Measurements from ENCODE around the gene CTPS1. TPM values are rescaled to one million over a fixed set of nuclear protein-coding genes. Genes with fewer than 3 reads are reported as not detected.

Gene CTPS1
- polyA plus RNA-seq, 1 donor from 2014 or later: 76.1 TPM

DNA sequence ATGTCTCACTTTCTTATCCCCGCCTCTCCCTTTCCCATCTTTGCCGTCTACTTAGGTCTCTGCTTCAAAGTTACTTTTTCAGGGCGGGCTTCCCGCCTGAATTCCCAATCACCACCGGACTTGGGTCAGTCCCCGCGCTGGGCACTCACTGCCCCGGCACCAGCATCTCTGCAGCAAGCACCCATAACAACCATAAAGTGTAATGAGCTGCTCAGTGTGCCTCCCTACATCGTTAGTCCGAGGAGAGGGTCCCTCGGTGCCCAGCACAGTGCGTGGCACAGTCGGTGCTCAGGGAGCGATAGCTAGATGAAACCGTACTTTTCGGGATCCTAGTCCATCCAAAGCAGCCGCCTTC is 633 bp upstream of the CTPS1 start:
- H3K36me3 ChIP-seq (ENCODE audit: insufficient read depth, low read length): no peaks in the 10 kb centered on the region
- H3K4me2 ChIP-seq (ENCODE audit: low read length): no peak overlapping the region
- peak overlapping the region; percentile 83 for H3K9ac ChIP-seq (ENCODE audit: low read length)
- no peaks in the 10 kb centered on the region for H4K20me1 ChIP-seq (ENCODE audit: insufficient read depth)
- TF ChIP-seq TAF1 (IDR thresholded peaks at IDR 0.05; ENCODE audit: low read depth): no peak
- peaks cover 29% of the 10 kb centered on the region for H3K79me2 ChIP-seq (replicated peaks; ENCODE audit: insufficient read depth, low read length)
- H3K9me3 ChIP-seq (ENCODE audit: low read length): no peaks in the 10 kb centered on the region
- H3F3A ChIP-seq (ENCODE audit: insufficient read depth, low read length, poor library complexity, severe bottlenecking): peaks cover 6% of the 10 kb centered on the region
- H3K27me3 ChIP-seq (ENCODE audit: insufficient read depth, low read depth, low read length): no peaks in the 10 kb centered on the region
- peak overlapping the region; percentile 88 for H3K4me3 ChIP-seq (ENCODE audit: low read length)
- no peaks in the 10 kb centered on the region for H3K9me2 ChIP-seq (ENCODE audit: insufficient read depth, low read length)
- peak overlapping the region; percentile 85 for H3K27ac ChIP-seq (ENCODE audit: low read length)
- H2AFZ ChIP-seq (ENCODE audit: low read depth, low read length): peak overlapping the region; percentile 94

DNA sequence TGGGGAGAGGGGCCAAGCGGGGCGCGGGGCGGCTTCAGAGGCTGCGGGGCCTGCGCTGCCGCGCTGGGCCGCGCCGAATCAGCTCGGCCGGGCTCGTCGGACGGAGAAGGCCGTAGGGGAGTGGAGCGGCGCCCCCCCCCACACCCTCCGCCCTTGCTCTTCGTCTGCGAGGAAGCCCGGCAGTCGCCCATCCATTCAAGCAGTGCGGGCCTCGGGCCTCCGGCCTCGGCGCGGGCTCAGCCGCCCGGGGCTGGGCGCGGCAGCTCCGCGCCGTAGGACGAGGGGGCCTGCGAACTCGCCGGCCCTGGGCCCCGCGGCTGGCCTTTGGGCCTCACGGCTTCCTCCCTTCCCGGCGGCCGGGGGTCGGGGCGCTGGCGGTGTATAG is 564 bp downstream of the CTPS1 start:
- Histone ChIP-seq H3K9ac (ENCODE audit: low read length) (peak overlapping the region; percentile 83), H3K9me2 (ENCODE audit: insufficient read depth, low read length) (no peaks in the 10 kb centered on the region), H3K79me2 (replicated peaks; ENCODE audit: insufficient read depth, low read length) (peaks cover 29% of the 10 kb centered on the region), H3K4me2 (ENCODE audit: low read length) (no peak overlapping the region), H3F3A (ENCODE audit: insufficient read depth, low read length, poor library complexity, severe bottlenecking) (peaks cover 6% of the 10 kb centered on the region), H3K9me3 (ENCODE audit: low read length) (no peaks in the 10 kb centered on the region), H3K4me3 (ENCODE audit: low read length) (peak overlapping the region; percentile 88), H2AFZ (ENCODE audit: low read depth, low read length) (peak overlapping the region; percentile 71), H3K27me3 (ENCODE audit: insufficient read depth, low read depth, low read length) (no peaks in the 10 kb centered on the region), H3K36me3 (ENCODE audit: insufficient read depth, low read length) (peaks cover 4% of the 10 kb centered on the region), H3K27ac (ENCODE audit: low read length) (peak overlapping the region; percentile 85), H4K20me1 (ENCODE audit: insufficient read depth) (no peaks in the 10 kb centered on the region)
- TF ChIP-seq, protein P1, sequence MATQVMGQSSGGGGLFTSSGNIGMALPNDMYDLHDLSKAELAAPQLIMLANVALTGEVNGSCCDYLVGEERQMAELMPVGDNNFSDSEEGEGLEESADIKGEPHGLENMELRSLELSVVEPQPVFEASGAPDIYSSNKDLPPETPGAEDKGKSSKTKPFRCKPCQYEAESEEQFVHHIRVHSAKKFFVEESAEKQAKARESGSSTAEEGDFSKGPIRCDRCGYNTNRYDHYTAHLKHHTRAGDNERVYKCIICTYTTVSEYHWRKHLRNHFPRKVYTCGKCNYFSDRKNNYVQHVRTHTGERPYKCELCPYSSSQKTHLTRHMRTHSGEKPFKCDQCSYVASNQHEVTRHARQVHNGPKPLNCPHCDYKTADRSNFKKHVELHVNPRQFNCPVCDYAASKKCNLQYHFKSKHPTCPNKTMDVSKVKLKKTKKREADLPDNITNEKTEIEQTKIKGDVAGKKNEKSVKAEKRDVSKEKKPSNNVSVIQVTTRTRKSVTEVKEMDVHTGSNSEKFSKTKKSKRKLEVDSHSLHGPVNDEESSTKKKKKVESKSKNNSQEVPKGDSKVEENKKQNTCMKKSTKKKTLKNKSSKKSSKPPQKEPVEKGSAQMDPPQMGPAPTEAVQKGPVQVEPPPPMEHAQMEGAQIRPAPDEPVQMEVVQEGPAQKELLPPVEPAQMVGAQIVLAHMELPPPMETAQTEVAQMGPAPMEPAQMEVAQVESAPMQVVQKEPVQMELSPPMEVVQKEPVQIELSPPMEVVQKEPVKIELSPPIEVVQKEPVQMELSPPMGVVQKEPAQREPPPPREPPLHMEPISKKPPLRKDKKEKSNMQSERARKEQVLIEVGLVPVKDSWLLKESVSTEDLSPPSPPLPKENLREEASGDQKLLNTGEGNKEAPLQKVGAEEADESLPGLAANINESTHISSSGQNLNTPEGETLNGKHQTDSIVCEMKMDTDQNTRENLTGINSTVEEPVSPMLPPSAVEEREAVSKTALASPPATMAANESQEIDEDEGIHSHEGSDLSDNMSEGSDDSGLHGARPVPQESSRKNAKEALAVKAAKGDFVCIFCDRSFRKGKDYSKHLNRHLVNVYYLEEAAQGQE (IDR thresholded peaks at IDR 0.05; ENCODE audit: borderline replicate concordance): peak; percentile 50
- TF ChIP-seq EZH2 (IDR thresholded peaks at IDR 0.05; ENCODE audit: borderline replicate concordance, insufficient read depth, low read length, poor library complexity, severe bottlenecking) (no peak), MXI1 (conservative IDR thresholded peaks at IDR 0.05; ENCODE audit: poor library complexity, severe bottlenecking) (peak; percentile 43), POLR2AphosphoS5 (IDR thresholded peaks at IDR 0.05) (no peak), TAF1 (IDR thresholded peaks at IDR 0.05; ENCODE audit: low read depth) (no peak), EP300 (conservative IDR thresholded peaks at IDR 0.05; ENCODE audit: poor library complexity, severe bottlenecking) (no peak), RAD21 (conservative IDR thresholded peaks at IDR 0.05) (no peak), SMC3 (conservative IDR thresholded peaks at IDR 0.05; ENCODE audit: poor library complexity) (no peak)
- TF ChIP-seq, protein P2, sequence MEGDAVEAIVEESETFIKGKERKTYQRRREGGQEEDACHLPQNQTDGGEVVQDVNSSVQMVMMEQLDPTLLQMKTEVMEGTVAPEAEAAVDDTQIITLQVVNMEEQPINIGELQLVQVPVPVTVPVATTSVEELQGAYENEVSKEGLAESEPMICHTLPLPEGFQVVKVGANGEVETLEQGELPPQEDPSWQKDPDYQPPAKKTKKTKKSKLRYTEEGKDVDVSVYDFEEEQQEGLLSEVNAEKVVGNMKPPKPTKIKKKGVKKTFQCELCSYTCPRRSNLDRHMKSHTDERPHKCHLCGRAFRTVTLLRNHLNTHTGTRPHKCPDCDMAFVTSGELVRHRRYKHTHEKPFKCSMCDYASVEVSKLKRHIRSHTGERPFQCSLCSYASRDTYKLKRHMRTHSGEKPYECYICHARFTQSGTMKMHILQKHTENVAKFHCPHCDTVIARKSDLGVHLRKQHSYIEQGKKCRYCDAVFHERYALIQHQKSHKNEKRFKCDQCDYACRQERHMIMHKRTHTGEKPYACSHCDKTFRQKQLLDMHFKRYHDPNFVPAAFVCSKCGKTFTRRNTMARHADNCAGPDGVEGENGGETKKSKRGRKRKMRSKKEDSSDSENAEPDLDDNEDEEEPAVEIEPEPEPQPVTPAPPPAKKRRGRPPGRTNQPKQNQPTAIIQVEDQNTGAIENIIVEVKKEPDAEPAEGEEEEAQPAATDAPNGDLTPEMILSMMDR (IDR thresholded peaks at IDR 0.05; ENCODE audit: poor library complexity, severe bottlenecking): peak; percentile 18
